Osteoblast (primary cell): ENCODE results near the gene TIGAR. TPM values are rescaled to one million over a fixed set of nuclear protein-coding genes. Genes with fewer than 3 reads are reported as not detected.

Experiments used
- DNase-seq: peaks from one replicate; pipeline ENCODE4 v3.0.0; 2011; ENCODE audit warnings: low spot score, mixed read lengths; ENCODE audit not compliant: insufficient read length; ENCODE audit errors: missing footprints
- H2AFZ ChIP-seq: 2 replicates; pipeline ENCODE4 v1.6.0; 2011; ENCODE audit warnings: mild to moderate bottlenecking, low read length
- H3K27ac ChIP-seq: 2 replicates; pipeline ENCODE4 v1.5.1; 2011; ENCODE audit warnings: mild to moderate bottlenecking, low read depth, low read length, moderate library complexity
- H3K27me3 ChIP-seq: 2 replicates; pipeline ENCODE4 v1.6.0; 2012; ENCODE audit warnings: mild to moderate bottlenecking, control low read depth, inconsistent platforms, low read length, moderate library complexity; ENCODE audit not compliant: insufficient read depth
- H3K36me3 ChIP-seq: 2 replicates; pipeline ENCODE4 v1.5.1; 2011; ENCODE audit warnings: mild to moderate bottlenecking, low read length, control low read depth, moderate library complexity; ENCODE audit not compliant: insufficient read depth
- H3K4me1 ChIP-seq: 2 replicates; pipeline ENCODE4 v1.5.1; 2011; ENCODE audit warnings: mild to moderate bottlenecking, low read length, control low read depth, moderate library complexity; ENCODE audit not compliant: insufficient read depth
- H3K4me2 ChIP-seq: 2 replicates; pipeline ENCODE4 v1.6.0; 2011; ENCODE audit warnings: mild to moderate bottlenecking, low read length; ENCODE audit not compliant: insufficient read depth
- H3K4me3 ChIP-seq: fragments of 200-600 bp; sonication (generic); 3 replicates; pipeline ENCODE4 v1.5.1; 2012; ENCODE audit warnings: mild to moderate bottlenecking, low read length, inconsistent platforms; ENCODE audit not compliant: insufficient read depth
- H3K79me2 ChIP-seq: 2 replicates; pipeline ENCODE4 v1.6.0; 2012; ENCODE audit warnings: mild to moderate bottlenecking, low read length, control low read depth, inconsistent platforms; ENCODE audit not compliant: insufficient read depth
- H3K9me3 ChIP-seq: 2 replicates; pipeline ENCODE4 v1.5.1; 2011; ENCODE audit warnings: low read depth, low read length, control low read depth
- H4K20me1 ChIP-seq: 2 replicates; pipeline ENCODE4 v1.6.0; 2012; ENCODE audit warnings: mild to moderate bottlenecking, low read length, control low read depth; ENCODE audit not compliant: insufficient read depth
- total RNA-seq: library from RNA; depleted of rRNA; stranded (reverse); fragments of >200 nt; gene quantifications from 2 replicates; pipeline ENCODE4 v1.2.3, GENCODE V29; 2012
- TF ChIP-seq, protein P1 (sequence below): IDR thresholded peaks from 2 replicates; pipeline ENCODE4 v1.5.1; 2011; ENCODE audit warnings: mild to moderate bottlenecking, low read depth, low read length, moderate library complexity; ENCODE audit errors: extremely low read depth

Gene TIGAR
- total RNA-seq, 1 donor: 11.6 TPM

DNA sequence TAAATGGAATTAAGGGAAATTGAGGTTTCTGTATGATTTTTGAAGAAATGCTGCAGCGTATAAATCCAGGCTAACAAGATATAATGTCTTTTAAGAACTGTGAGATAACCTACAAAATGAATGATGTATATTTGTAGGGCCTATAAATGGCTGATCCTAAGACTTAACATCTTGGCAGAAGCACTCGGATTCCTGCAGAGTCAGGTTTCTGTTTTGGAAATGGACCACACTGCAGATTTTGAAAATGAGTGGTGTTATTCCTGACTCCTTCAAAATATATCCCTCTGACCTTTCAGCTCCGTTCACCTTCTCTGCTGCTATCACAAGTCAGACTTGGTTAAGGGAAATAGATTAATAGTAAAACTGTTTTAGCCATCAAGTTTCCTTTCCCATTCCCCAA, 5.0 kb downstream of the TIGAR start:
- Histone ChIP-seq H3K27ac (no peak overlapping the region), H3K4me2 (no peak overlapping the region), H3K9me3 (no peaks in the 10 kb centered on the region), H3K27me3 (no peaks in the 10 kb centered on the region), H3K36me3 (peaks cover 3% of the 10 kb centered on the region), H2AFZ (no peak overlapping the region), H3K4me1 (peaks cover 8% of the 10 kb centered on the region), H3K79me2 (peaks cover 81% of the 10 kb centered on the region), H4K20me1 (peaks cover 13% of the 10 kb centered on the region), H3K4me3 (no peak overlapping the region)
- no peak for DNase-seq
- TF ChIP-seq, protein P1, sequence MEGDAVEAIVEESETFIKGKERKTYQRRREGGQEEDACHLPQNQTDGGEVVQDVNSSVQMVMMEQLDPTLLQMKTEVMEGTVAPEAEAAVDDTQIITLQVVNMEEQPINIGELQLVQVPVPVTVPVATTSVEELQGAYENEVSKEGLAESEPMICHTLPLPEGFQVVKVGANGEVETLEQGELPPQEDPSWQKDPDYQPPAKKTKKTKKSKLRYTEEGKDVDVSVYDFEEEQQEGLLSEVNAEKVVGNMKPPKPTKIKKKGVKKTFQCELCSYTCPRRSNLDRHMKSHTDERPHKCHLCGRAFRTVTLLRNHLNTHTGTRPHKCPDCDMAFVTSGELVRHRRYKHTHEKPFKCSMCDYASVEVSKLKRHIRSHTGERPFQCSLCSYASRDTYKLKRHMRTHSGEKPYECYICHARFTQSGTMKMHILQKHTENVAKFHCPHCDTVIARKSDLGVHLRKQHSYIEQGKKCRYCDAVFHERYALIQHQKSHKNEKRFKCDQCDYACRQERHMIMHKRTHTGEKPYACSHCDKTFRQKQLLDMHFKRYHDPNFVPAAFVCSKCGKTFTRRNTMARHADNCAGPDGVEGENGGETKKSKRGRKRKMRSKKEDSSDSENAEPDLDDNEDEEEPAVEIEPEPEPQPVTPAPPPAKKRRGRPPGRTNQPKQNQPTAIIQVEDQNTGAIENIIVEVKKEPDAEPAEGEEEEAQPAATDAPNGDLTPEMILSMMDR: no peak

DNA sequence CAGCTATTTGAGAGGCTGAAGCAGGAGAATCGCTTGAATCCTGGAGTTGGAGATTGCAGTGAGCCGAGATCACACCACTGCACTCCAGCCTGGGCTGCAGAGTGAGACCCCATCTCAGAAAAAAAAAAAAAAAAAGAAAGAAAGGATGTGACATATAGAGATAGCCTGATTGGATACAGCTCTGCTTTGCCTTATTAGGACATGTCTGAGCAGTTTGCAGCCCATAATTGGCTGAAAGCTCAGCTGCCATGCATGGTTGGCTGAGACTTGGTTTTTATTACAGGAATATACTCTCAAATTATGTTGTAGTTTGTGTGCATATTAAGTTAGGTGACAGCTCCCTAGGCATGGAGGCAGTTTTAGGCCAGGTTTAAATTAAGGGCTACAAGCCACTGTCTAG, 6.3 kb downstream of the TIGAR start:
- Histone ChIP-seq H3K4me1 (peaks cover 5% of the 10 kb centered on the region), H3K79me2 (peaks cover 76% of the 10 kb centered on the region), H3K4me2 (no peak overlapping the region), H3K9me3 (no peaks in the 10 kb centered on the region), H3K36me3 (peaks cover 3% of the 10 kb centered on the region), H3K4me3 (no peak overlapping the region), H4K20me1 (peaks cover 12% of the 10 kb centered on the region), H3K27me3 (no peaks in the 10 kb centered on the region), H3K27ac (no peak overlapping the region), H2AFZ (no peak overlapping the region)
- DNase-seq: no peak
- TF ChIP-seq, protein P1: no peak

DNA sequence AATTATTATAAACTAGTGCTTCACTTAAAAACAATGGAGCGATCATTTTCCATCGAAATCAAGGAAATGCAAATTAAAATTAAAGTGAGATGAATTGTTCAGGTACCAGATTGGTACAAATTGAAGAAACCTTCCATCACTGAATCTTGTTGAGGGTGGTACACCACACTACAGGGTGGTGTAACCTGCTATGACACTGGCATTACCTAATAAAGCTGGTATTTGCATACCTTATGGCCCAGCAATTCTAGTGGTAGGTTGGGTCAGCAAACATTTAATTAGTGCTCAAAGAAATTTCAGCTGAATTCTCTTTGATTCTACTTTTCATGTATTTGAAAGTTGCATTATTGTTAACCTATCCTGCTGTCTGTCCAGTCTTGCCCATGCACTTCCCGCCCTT, 9.2 kb downstream of the TIGAR start:
- peaks cover 58% of the 10 kb centered on the region for H3K79me2 ChIP-seq

DNA sequence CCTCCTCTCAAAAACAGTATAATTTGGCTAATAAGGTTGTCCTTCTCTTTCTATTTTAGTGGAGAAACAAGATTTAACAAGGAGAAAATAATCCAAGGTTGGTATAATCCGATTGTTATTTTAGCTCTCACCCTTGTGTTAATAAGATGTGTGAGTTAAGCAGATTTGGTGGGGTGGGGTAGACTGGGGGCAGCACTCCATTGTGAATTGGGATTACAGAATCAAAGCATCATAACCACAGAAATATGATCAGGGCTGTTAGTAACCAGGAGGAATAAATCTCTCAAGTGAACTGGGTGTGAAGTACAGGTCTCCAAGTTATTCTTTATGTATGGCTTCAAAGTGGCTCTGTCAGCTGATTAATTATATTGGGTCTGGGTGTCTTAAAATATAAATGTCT, 10.2 kb downstream of the TIGAR start:
- H3K4me2 ChIP-seq: no peak overlapping the region

More for the DNA sequence above, 9.2 kb downstream of the TIGAR start:
- H4K20me1 ChIP-seq: no peaks in the 10 kb centered on the region
- H3K4me3 ChIP-seq: no peak overlapping the region
- H3K36me3 ChIP-seq: peaks cover 5% of the 10 kb centered on the region
- no peak overlapping the region for H3K27ac ChIP-seq
- H3K4me2 ChIP-seq: no peak overlapping the region
- DNase-seq: no peak
- H3K9me3 ChIP-seq: no peaks in the 10 kb centered on the region
- TF ChIP-seq, protein P1: no peak
- H3K4me1 ChIP-seq: no peaks in the 10 kb centered on the region
- H3K27me3 ChIP-seq: no peaks in the 10 kb centered on the region
- H2AFZ ChIP-seq: no peak overlapping the region

More for the DNA sequence above, 10.2 kb downstream of the TIGAR start:
- Histone ChIP-seq H3K4me3 (no peak overlapping the region), H3K27me3 (no peaks in the 10 kb centered on the region), H3K4me1 (no peaks in the 10 kb centered on the region), H2AFZ (no peak overlapping the region), H3K36me3 (peaks cover 8% of the 10 kb centered on the region), H3K79me2 (peaks cover 51% of the 10 kb centered on the region), H4K20me1 (no peaks in the 10 kb centered on the region), H3K9me3 (no peaks in the 10 kb centered on the region), H3K27ac (no peak overlapping the region)
- DNase-seq: no peak
- TF ChIP-seq, protein P1: no peak
